ENCODE data around the gene GALC.
A peak's percentile ranks its signal among the peaks of the same experiment; 100 is the strongest.

Gene GALC
- long read RNA-seq, transcript GALC-201 (17 exons, 3,883 nt), result major isoform, 33 of 50 reads
- long read RNA-seq, partial matches to known transcripts, result 2 of 50 reads
- long read RNA-seq, other reads (novel, unspliced or antisense), result 13 of 50 reads

GRCh38 chr14:87992718-87993628 is at the start of gene GALC:
TSS of gene GALC (minus strand) at chr14:87993182. CDS start at chr14:87993164, 18 bp downstream.
- DNase-seq (ENCODE audit: low read depth in 1 of 2, low spot score in 1 of 2), result peak in 1 of 2 experiments; percentile 84
- Histone ChIP-seq H3K4me3 (replicated peaks; ENCODE audit: insufficient read depth, low read length) (peak within 1 kb of the TSS; percentile 41), H3K27ac (replicated peaks) (peak within 1 kb of the TSS; percentile 67), H3K27me3 (ENCODE audit: insufficient read depth, poor library complexity, severe bottlenecking) (no peaks in the 10 kb centered on the region)
- TF ChIP-seq GABPA (IDR thresholded peaks at IDR 0.05; ENCODE audit: low read depth) (no peak), REST (IDR thresholded peaks at IDR 0.05; ENCODE audit: insufficient replicate concordance, low read depth) (no peak), SPI1 (IDR thresholded peaks at IDR 0.05; ENCODE audit: borderline replicate concordance, low read depth) (no peak), CTCF (IDR thresholded peaks at IDR 0.05; ENCODE audit: insufficient read depth, low read length) (no peak), POLR2AphosphoS5 (IDR thresholded peaks at IDR 0.05; ENCODE audit: low read depth) (no peak)

- peaks cover 3% of the 10 kb centered on the region for H3K27me3 ChIP-seq (ENCODE audit: insufficient read depth, poor library complexity, severe bottlenecking)
- TF ChIP-seq SPI1 (IDR thresholded peaks at IDR 0.05; ENCODE audit: borderline replicate concordance, low read depth), result no peak
- TF ChIP-seq REST (IDR thresholded peaks at IDR 0.05; ENCODE audit: insufficient replicate concordance, low read depth), result no peak
- TF ChIP-seq POLR2AphosphoS5 (IDR thresholded peaks at IDR 0.05; ENCODE audit: low read depth), result no peak
- TF ChIP-seq GABPA (IDR thresholded peaks at IDR 0.05; ENCODE audit: low read depth), result no peak
- no peak for TF ChIP-seq CTCF (IDR thresholded peaks at IDR 0.05; ENCODE audit: insufficient read depth, low read length)
- no peak overlapping the region for H3K4me3 ChIP-seq (replicated peaks; ENCODE audit: insufficient read depth, low read length)
- DNase-seq (ENCODE audit: low read depth in 1 of 2, low spot score in 1 of 2), result no peak
- no peak overlapping the region for H3K27ac ChIP-seq (replicated peaks)
Observed at GRCh38 chr14:88040146-88040545, 47.2 kb upstream of the GALC start.

- no peak for DNase-seq (ENCODE audit: low read depth in 1 of 2, low spot score in 1 of 2)
- H3K4me3 ChIP-seq (replicated peaks; ENCODE audit: insufficient read depth, low read length), result no peak overlapping the region
- peaks cover 3% of the 10 kb centered on the region for H3K27me3 ChIP-seq (ENCODE audit: insufficient read depth, poor library complexity, severe bottlenecking)
- TF ChIP-seq REST (IDR thresholded peaks at IDR 0.05; ENCODE audit: insufficient replicate concordance, low read depth), result no peak
- no peak for TF ChIP-seq POLR2AphosphoS5 (IDR thresholded peaks at IDR 0.05; ENCODE audit: low read depth)
- TF ChIP-seq GABPA (IDR thresholded peaks at IDR 0.05; ENCODE audit: low read depth), result no peak
- TF ChIP-seq SPI1 (IDR thresholded peaks at IDR 0.05; ENCODE audit: borderline replicate concordance, low read depth), result no peak
- no peak for TF ChIP-seq CTCF (IDR thresholded peaks at IDR 0.05; ENCODE audit: insufficient read depth, low read length)
- no peak overlapping the region for H3K27ac ChIP-seq (replicated peaks)
Observed at GRCh38 chr14:88039197-88039596, 46.2 kb upstream of the GALC start.

Data from HL-60 (cell line).